HG02798 (cell line): Measurements from ENCODE around the gene NOP56.
A peak's percentile ranks its signal among the peaks of the same experiment; 100 is the strongest.

ENCODE experiments used
- ATAC-seq: cut with Tn5 transposase; IDR thresholded peaks from one replicate; pipeline ENCODE4 v1.9.1; 2021; ENCODE audit warnings: mild to moderate bottlenecking; ENCODE audit not compliant: unreplicated experiment, poor library complexity

Gene NOP56

GRCh38 chr20:2640260-2640659, 12.2 kb upstream of the NOP56 start:
- ATAC-seq = no peak

GRCh38 chr20:2640899-2641298, 11.5 kb upstream of the NOP56 start:
- no peak for ATAC-seq

- ATAC-seq = no peak
Observed at GRCh38 chr20:2643708-2644107, 8.7 kb upstream of the NOP56 start.

- peak; percentile 46 for ATAC-seq
Observed at GRCh38 chr20:2652724-2653555, 508 bp downstream of the NOP56 start.

- ATAC-seq = no peak
Observed at GRCh38 chr20:2653556-2654383, 1.3 kb downstream of the NOP56 start.

- no peak for ATAC-seq
Observed at GRCh38 chr20:2654384-2654822, 2.0 kb downstream of the NOP56 start.

GRCh38 chr20:2654831-2655230, 2.4 kb downstream of the NOP56 start:
- no peak for ATAC-seq

- ATAC-seq = no peak
Observed at GRCh38 chr20:2655331-2656116, 3.1 kb downstream of the NOP56 start.

- no peak for ATAC-seq
Observed at GRCh38 chr20:2656471-2657117, 4.2 kb downstream of the NOP56 start.

GRCh38 chr20:2657241-2657640, 4.8 kb downstream of the NOP56 start:
- ATAC-seq = no peak

GRCh38 chr20:2657674-2658073, 5.2 kb downstream of the NOP56 start:
- ATAC-seq = no peak

GRCh38 chr20:2658414-2659354, 6.3 kb downstream of the NOP56 start:
- no peak for ATAC-seq

GRCh38 chr20:2659547-2659946, 7.1 kb downstream of the NOP56 start:
- no peak for ATAC-seq

GRCh38 chr20:2663364-2663886, 11.0 kb downstream of the NOP56 start:
- no peak for ATAC-seq

GRCh38 chr20:2663887-2664719, 11.7 kb downstream of the NOP56 start, which contains the start of gene IDH3B:
Gene IDH3B (minus strand): TSS chr20:2664216. CDS start chr20:2664188, 28 bp downstream.
- peak; percentile 94 for ATAC-seq

- no peak for ATAC-seq
Observed at GRCh38 chr20:2671977-2672376, 19.5 kb downstream of the NOP56 start.

GRCh38 chr20:2672446-2672845, 20.0 kb downstream of the NOP56 start:
- no peak for ATAC-seq

- no peak for ATAC-seq
Observed at GRCh38 chr20:2673453-2673852, 21.0 kb downstream of the NOP56 start.
